Activated naive CD8-positive, alpha-beta T cell treated with anti-CD3 and anti-CD28 coated beads, Interleukin-2, amount 50 U/mL, for 24 hours (primary cell): ENCODE results near the gene TNFRSF21.
A peak's percentile ranks its signal among the peaks of the same experiment; 100 is the strongest.
"Not testable (repeated sequence)": the region's sequence is repeated elsewhere in the genome, so short reads cannot be mapped to it uniquely, and the experiment has no call there.

Source experiments
- ATAC-seq: fragments of 150-1000 bp; cut with Tn5 transposase; one replicate; pipeline ENCODE4 v1.10.0; 2021
- DNase-seq: peaks from one replicate; pipeline ENCODE4 v3.0.0; 2021
- H3K27ac Mint-ChIP-seq: one replicate; pipeline ENCODE4 v1.8.0; 2021; ENCODE audit warnings: mild to moderate bottlenecking, mixed read lengths
- H3K27me3 Mint-ChIP-seq: one replicate; pipeline ENCODE4 v1.8.0; 2021; ENCODE audit warnings: mixed read lengths
- H3K36me3 Mint-ChIP-seq: one replicate; pipeline ENCODE4 v1.8.0; 2021; ENCODE audit warnings: low read depth, mixed read lengths
- H3K4me1 Mint-ChIP-seq: one replicate; pipeline ENCODE4 v1.8.0; 2021; ENCODE audit warnings: mixed read lengths
- H3K4me3 Mint-ChIP-seq: one replicate; pipeline ENCODE4 v1.8.0; 2021; ENCODE audit warnings: mild to moderate bottlenecking, moderate library complexity, mixed read lengths
- H3K9me3 Mint-ChIP-seq: one replicate; pipeline ENCODE4 v1.8.0; 2021; ENCODE audit warnings: mixed read lengths

Gene TNFRSF21

GRCh38 chr6:47337519-47337918 is 27.8 kb upstream of the TNFRSF21 start:
- Mint-ChIP-seq H3K27me3 (peaks cover 10% of the 10 kb centered on the region), H3K4me1 (peaks cover 5% of the 10 kb centered on the region), H3K27ac (no peak overlapping the region), H3K4me3 (no peak overlapping the region), H3K36me3 (no peaks in the 10 kb centered on the region), H3K9me3 (no peaks in the 10 kb centered on the region)
- ATAC-seq (no peak), DNase-seq (no peak)

GRCh38 chr6:47336334-47336733 is 26.6 kb upstream of the TNFRSF21 start:
- ATAC-seq, result no peak
- DNase-seq, result no peak
- Mint-ChIP-seq H3K9me3 (no peaks in the 10 kb centered on the region), H3K27ac (no peak overlapping the region), H3K36me3 (no peaks in the 10 kb centered on the region), H3K4me3 (no peak overlapping the region), H3K4me1 (peaks cover 5% of the 10 kb centered on the region), H3K27me3 (peaks cover 10% of the 10 kb centered on the region)

GRCh38 chr6:47335466-47335865 is 25.8 kb upstream of the TNFRSF21 start:
- Mint-ChIP-seq H3K4me1 (peaks cover 5% of the 10 kb centered on the region), H3K4me3 (no peak overlapping the region), H3K36me3 (no peaks in the 10 kb centered on the region), H3K27ac (no peak overlapping the region), H3K27me3 (peaks cover 10% of the 10 kb centered on the region), H3K9me3 (no peaks in the 10 kb centered on the region)
- DNase-seq, result no peak
- ATAC-seq, result no peak

- H3K4me1 Mint-ChIP-seq, result peaks cover 5% of the 10 kb centered on the region
- no peaks in the 10 kb centered on the region for H3K36me3 Mint-ChIP-seq
- ATAC-seq (no peak), DNase-seq (no peak)
- H3K9me3 Mint-ChIP-seq, result no peaks in the 10 kb centered on the region
- H3K27ac Mint-ChIP-seq, result no peak overlapping the region
- no peak overlapping the region for H3K4me3 Mint-ChIP-seq
- peaks cover 10% of the 10 kb centered on the region for H3K27me3 Mint-ChIP-seq
Measured at GRCh38 chr6:47334334-47334733, 24.6 kb upstream of the TNFRSF21 start.

- not testable (repeated sequence) for H3K27me3 Mint-ChIP-seq, ATAC-seq, H3K27ac Mint-ChIP-seq, H3K36me3 Mint-ChIP-seq, H3K4me3 Mint-ChIP-seq, H3K4me1 Mint-ChIP-seq, DNase-seq, H3K9me3 Mint-ChIP-seq
Measured at GRCh38 chr6:47328606-47329005, 18.9 kb upstream of the TNFRSF21 start.

GRCh38 chr6:47328139-47328538 is 18.4 kb upstream of the TNFRSF21 start:
- not testable (repeated sequence) for DNase-seq, ATAC-seq, H3K27ac Mint-ChIP-seq, H3K4me1 Mint-ChIP-seq, H3K4me3 Mint-ChIP-seq, H3K36me3 Mint-ChIP-seq, H3K27me3 Mint-ChIP-seq, H3K9me3 Mint-ChIP-seq

GRCh38 chr6:47323887-47324286 is 14.2 kb upstream of the TNFRSF21 start:
- no peak for ATAC-seq
- Mint-ChIP-seq H3K27me3 (peaks cover 16% of the 10 kb centered on the region), H3K27ac (no peak overlapping the region), H3K4me3 (no peak overlapping the region), H3K9me3 (no peaks in the 10 kb centered on the region), H3K36me3 (no peaks in the 10 kb centered on the region), H3K4me1 (peaks cover 4% of the 10 kb centered on the region)
- DNase-seq, result no peak

GRCh38 chr6:47323321-47323720 is 13.6 kb upstream of the TNFRSF21 start:
- ATAC-seq, result no peak

GRCh38 chr6:47321577-47321976 is 11.9 kb upstream of the TNFRSF21 start:
- Mint-ChIP-seq H3K4me3 (no peak overlapping the region), H3K9me3 (no peaks in the 10 kb centered on the region), H3K36me3 (no peaks in the 10 kb centered on the region), H3K27me3 (peaks cover 23% of the 10 kb centered on the region), H3K4me1 (peaks cover 2% of the 10 kb centered on the region), H3K27ac (no peak overlapping the region)
- ATAC-seq (no peak), DNase-seq (no peak)

More at GRCh38 chr6:47323321-47323720, 13.6 kb upstream of the TNFRSF21 start:
- no peak for DNase-seq
- Mint-ChIP-seq H3K4me3 (no peak overlapping the region), H3K27me3 (peaks cover 16% of the 10 kb centered on the region), H3K27ac (no peak overlapping the region), H3K36me3 (no peaks in the 10 kb centered on the region), H3K9me3 (no peaks in the 10 kb centered on the region), H3K4me1 (peaks cover 2% of the 10 kb centered on the region)

- Mint-ChIP-seq H3K36me3 (no peaks in the 10 kb centered on the region), H3K4me1 (peaks cover 2% of the 10 kb centered on the region), H3K27me3 (peaks cover 27% of the 10 kb centered on the region), H3K4me3 (no peak overlapping the region), H3K27ac (no peak overlapping the region), H3K9me3 (no peaks in the 10 kb centered on the region)
- ATAC-seq (no peak), DNase-seq (no peak)
Measured at GRCh38 chr6:47319867-47320266, 10.2 kb upstream of the TNFRSF21 start.

GRCh38 chr6:47319382-47319781 is 9.7 kb upstream of the TNFRSF21 start:
- Mint-ChIP-seq H3K36me3 (no peaks in the 10 kb centered on the region), H3K27ac (no peak overlapping the region), H3K4me3 (no peak overlapping the region), H3K9me3 (no peaks in the 10 kb centered on the region), H3K4me1 (peaks cover 2% of the 10 kb centered on the region), H3K27me3 (peaks cover 27% of the 10 kb centered on the region)
- ATAC-seq, result no peak
- no peak for DNase-seq

GRCh38 chr6:47318236-47318989 is 8.7 kb upstream of the TNFRSF21 start:
- H3K9me3 Mint-ChIP-seq, result no peaks in the 10 kb centered on the region
- no peaks in the 10 kb centered on the region for H3K36me3 Mint-ChIP-seq
- no peak for ATAC-seq
- peaks cover 2% of the 10 kb centered on the region for H3K4me1 Mint-ChIP-seq
- no peak overlapping the region for H3K27ac Mint-ChIP-seq
- H3K27me3 Mint-ChIP-seq, result peaks cover 33% of the 10 kb centered on the region
- no peak for DNase-seq
- H3K4me3 Mint-ChIP-seq, result no peak overlapping the region

- not testable (repeated sequence) for ATAC-seq, DNase-seq, H3K4me1 Mint-ChIP-seq, H3K27ac Mint-ChIP-seq, H3K4me3 Mint-ChIP-seq, H3K9me3 Mint-ChIP-seq, H3K36me3 Mint-ChIP-seq
- peaks cover 31% of the 10 kb centered on the region for H3K27me3 Mint-ChIP-seq
Measured at GRCh38 chr6:47315181-47315580, 5.5 kb upstream of the TNFRSF21 start.

- no peaks in the 10 kb centered on the region for H3K9me3 Mint-ChIP-seq
- peaks cover 49% of the 10 kb centered on the region for H3K27me3 Mint-ChIP-seq
- no peak overlapping the region for H3K27ac Mint-ChIP-seq
- peaks cover 13% of the 10 kb centered on the region for H3K4me1 Mint-ChIP-seq
- peak overlapping the region; percentile 72 for H3K4me3 Mint-ChIP-seq
- ATAC-seq (no peak), DNase-seq (no peak)
- no peaks in the 10 kb centered on the region for H3K36me3 Mint-ChIP-seq
Measured at GRCh38 chr6:47310131-47310480, 401 bp upstream of the TNFRSF21 start.

- peaks cover 52% of the 10 kb centered on the region for H3K27me3 Mint-ChIP-seq
- H3K4me1 Mint-ChIP-seq, result peaks cover 13% of the 10 kb centered on the region
- no peak overlapping the region for H3K27ac Mint-ChIP-seq
- no peaks in the 10 kb centered on the region for H3K36me3 Mint-ChIP-seq
- peak; percentile 10 for DNase-seq
- no peaks in the 10 kb centered on the region for H3K9me3 Mint-ChIP-seq
- ATAC-seq, result no peak
- H3K4me3 Mint-ChIP-seq, result peak overlapping the region; percentile 72
Measured at GRCh38 chr6:47308552-47309290, 984 bp downstream of the TNFRSF21 start.
